ENCODE results near the gene NAALADL2. TPM values are rescaled to one million over a fixed set of nuclear protein-coding genes. Genes with fewer than 3 reads are reported as not detected.
"Not testable (repeated sequence)": the region's sequence is repeated elsewhere in the genome, so short reads cannot be mapped to it uniquely, and the experiment has no call there.

Gene NAALADL2
- total RNA-seq, 4 donors from 2014 or later = 7.0 to 34.7 (median 18.4) TPM

DNA sequence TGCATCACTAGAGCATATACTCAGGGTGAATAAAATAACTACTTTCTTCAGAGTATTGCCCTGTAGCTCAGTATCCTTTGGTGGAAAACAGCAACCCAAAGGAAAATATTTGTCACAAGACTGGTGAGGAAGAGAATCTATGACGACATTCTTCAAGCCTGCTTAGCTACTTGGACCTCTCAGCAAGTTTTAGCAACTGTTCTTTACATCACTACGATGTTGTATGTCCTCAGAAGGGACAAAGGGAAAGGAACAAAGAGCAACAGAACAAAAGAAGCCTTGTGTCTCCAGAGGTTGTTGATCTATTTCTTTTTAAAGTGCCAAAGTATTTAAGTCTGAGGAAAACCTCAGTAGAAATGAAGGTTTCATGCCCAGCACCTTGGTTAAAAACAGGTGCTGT is 746.7 kb downstream of the NAALADL2 start:
- H3K9me3 ChIP-seq = no peaks in the 10 kb centered on the region
- no peaks in the 10 kb centered on the region for H3K36me3 ChIP-seq
- DNase-seq = no peak
- H3K27me3 ChIP-seq = no peaks in the 10 kb centered on the region
- no peak overlapping the region for H3K27ac ChIP-seq
- H3K4me1 ChIP-seq = no peaks in the 10 kb centered on the region
- H3K4me3 ChIP-seq = no peak overlapping the region
- no peak for TF ChIP-seq POLR2A (IDR thresholded peaks at IDR 0.05)
- no peak for TF ChIP-seq CTCF (IDR thresholded peaks at IDR 0.05)

GRCh38 chr3:175606650-175607318 is 747.6 kb downstream of the NAALADL2 start:
- H3K36me3 ChIP-seq = no peaks in the 10 kb centered on the region
- no peak overlapping the region for H3K4me3 ChIP-seq
- DNase-seq = no peak
- TF ChIP-seq POLR2A (IDR thresholded peaks at IDR 0.05) (no peak), CTCF (IDR thresholded peaks at IDR 0.05) (no peak)
- H3K27me3 ChIP-seq = no peaks in the 10 kb centered on the region
- no peak overlapping the region for H3K27ac ChIP-seq
- no peaks in the 10 kb centered on the region for H3K4me1 ChIP-seq
- H3K9me3 ChIP-seq = no peaks in the 10 kb centered on the region

GRCh38 chr3:175608356-175608755 is 749.2 kb downstream of the NAALADL2 start:
- H3K36me3 ChIP-seq = no peaks in the 10 kb centered on the region
- H3K27ac ChIP-seq = no peak overlapping the region
- H3K4me1 ChIP-seq = no peaks in the 10 kb centered on the region
- no peaks in the 10 kb centered on the region for H3K27me3 ChIP-seq
- no peak overlapping the region for H3K4me3 ChIP-seq
- TF ChIP-seq CTCF (IDR thresholded peaks at IDR 0.05) = no peak
- TF ChIP-seq POLR2A (IDR thresholded peaks at IDR 0.05) = no peak
- no peaks in the 10 kb centered on the region for H3K9me3 ChIP-seq
- DNase-seq = no peak

- Histone ChIP-seq H3K4me3 (no peak overlapping the region), H3K27me3 (no peaks in the 10 kb centered on the region), H3K27ac (no peak overlapping the region), H3K9me3 (no peaks in the 10 kb centered on the region), H3K36me3 (no peaks in the 10 kb centered on the region), H3K4me1 (no peaks in the 10 kb centered on the region)
- TF ChIP-seq CTCF (IDR thresholded peaks at IDR 0.05) (no peak), POLR2A (IDR thresholded peaks at IDR 0.05) (no peak)
- DNase-seq = no peak
Measured at GRCh38 chr3:175608911-175609310, 749.8 kb downstream of the NAALADL2 start.

- TF ChIP-seq CTCF (IDR thresholded peaks at IDR 0.05) = no peak
- no peak for TF ChIP-seq POLR2A (IDR thresholded peaks at IDR 0.05)
- H3K27ac ChIP-seq = no peak overlapping the region
- no peaks in the 10 kb centered on the region for H3K9me3 ChIP-seq
- no peaks in the 10 kb centered on the region for H3K27me3 ChIP-seq
- no peaks in the 10 kb centered on the region for H3K4me1 ChIP-seq
- no peak overlapping the region for H3K4me3 ChIP-seq
- no peak for DNase-seq
- H3K36me3 ChIP-seq = no peaks in the 10 kb centered on the region
Measured at GRCh38 chr3:175612487-175613196, 753.5 kb downstream of the NAALADL2 start.

- not testable (repeated sequence) for H3K9me3 ChIP-seq, H3K4me3 ChIP-seq, DNase-seq, H3K4me1 ChIP-seq, H3K27ac ChIP-seq, H3K27me3 ChIP-seq, H3K36me3 ChIP-seq
Measured at GRCh38 chr3:175614107-175614506, 755.0 kb downstream of the NAALADL2 start.
